PC-9 (cell line): ENCODE measurements around the gene NOTCH4. TPM values are rescaled to one million over a fixed set of nuclear protein-coding genes. Genes with fewer than 3 reads are reported as not detected.
"Not testable (repeated sequence)": the region's sequence is repeated elsewhere in the genome, so short reads cannot be mapped to it uniquely, and the experiment has no call there.

Source experiments
- BruUV-seq: library from RNA; stranded (reverse); fragments of 400-500 nt; replicated peaks from 2 replicates; lab custom pipeline; 2021; lab: Mats Ljungman, UMichigan
- CTCF ChIA-PET: fragments of 300-600 bp; sonication (Branson Sonifier 250); formaldehyde crosslinking; loops from one replicate; lab custom pipeline; 2022; ENCODE audit warnings: antibody characterized with exemption; lab: Charles Lee
- POLR2A ChIA-PET: fragments of 300-600 bp; sonication (Branson Sonifier 250); formaldehyde crosslinking; loops from one replicate; lab custom pipeline; 2022; ENCODE audit warnings: antibody characterized with exemption; ENCODE audit not compliant: unreplicated experiment; lab: Charles Lee
- DNase-seq, 2 experiments: peaks; one replicate each; pipeline versions ENCODE4 v3.0.0 to v3.0.0-alpha.2; 2015 to 2022; ENCODE audit warnings: mixed read lengths in 1 of 2
- H2AFZ ChIP-seq: fragments of 200-600 bp; sonication (generic); 2 replicates; pipeline ENCODE4 v1.8.1; 2017; ENCODE audit warnings: antibody characterized with exemption
- H3F3A ChIP-seq: fragments of 200-600 bp; sonication (generic); 2 replicates; pipeline ENCODE4 v1.8.1; 2017; ENCODE audit warnings: antibody characterized with exemption, mild to moderate bottlenecking, low read depth; ENCODE audit not compliant: insufficient read depth
- H3K27ac ChIP-seq: fragments of 200-600 bp; sonication (generic); 2 replicates; pipeline ENCODE4 v1.6.1; 2016; ENCODE audit warnings: mixed run types
- H3K27me3 ChIP-seq: fragments of 200-600 bp; sonication (generic); 2 replicates; pipeline ENCODE4 v1.6.1; 2016; ENCODE audit warnings: low read depth, mixed run types; ENCODE audit not compliant: insufficient read depth
- H3K36me3 ChIP-seq: fragments of 200-600 bp; sonication (generic); 2 replicates; pipeline ENCODE4 v1.6.1; 2016; ENCODE audit warnings: low read depth, mixed run types
- H3K4me1 ChIP-seq: fragments of 200-600 bp; sonication (generic); replicated peaks from 2 replicates; pipeline ENCODE4 v1.6.1; 2016; ENCODE audit warnings: mixed run types; ENCODE audit not compliant: insufficient read depth
- H3K4me2 ChIP-seq: fragments of 200-600 bp; sonication (generic); 2 replicates; pipeline ENCODE4 v1.6.1; 2017; ENCODE audit warnings: mixed run types
- H3K4me3 ChIP-seq: fragments of 200-600 bp; sonication (generic); 2 replicates; pipeline ENCODE4 v1.6.1; 2016; ENCODE audit warnings: mixed run types
- H3K79me2 ChIP-seq: fragments of 200-600 bp; sonication (generic); 2 replicates; pipeline ENCODE4 v1.6.1; 2017; ENCODE audit warnings: low read depth, mixed run types
- H3K9me2 ChIP-seq: fragments of 200-600 bp; sonication (generic); 2 replicates; pipeline ENCODE4 v1.8.1; 2017; ENCODE audit warnings: mild to moderate bottlenecking; ENCODE audit not compliant: insufficient read depth
- H3K9me3 ChIP-seq: fragments of 200-600 bp; sonication (generic); 2 replicates; pipeline ENCODE4 v1.8.1; 2016; ENCODE audit warnings: low read depth; ENCODE audit not compliant: insufficient read depth
- H4K20me1 ChIP-seq: fragments of 200-600 bp; sonication (generic); 2 replicates; pipeline ENCODE4 v1.8.1; 2017; ENCODE audit not compliant: insufficient read depth
- EZH2 ChIP-seq: fragments of 200-600 bp; sonication (generic); IDR thresholded peaks from 2 replicates; pipeline ENCODE4 v1.8.0; 2017; ENCODE audit warnings: antibody characterized with exemption, low read depth
- intact Hi-C: fragments of 100-400 bp; cut with micrococcal nuclease; formaldehyde crosslinking; loops from one replicate; pipeline ENCODE4 v1.10.0; 2022; ENCODE audit not compliant: unreplicated experiment
- total RNA-seq: library from RNA; stranded (reverse); gene quantifications from 2 replicates; pipeline ENCODE4 v1.2.3, GENCODE V29; 2021
- TF ChIP-seq, protein P1 (sequence below): fragments of 200-600 bp; sonication (generic); conservative IDR thresholded peaks from 2 replicates; pipeline ENCODE4 v1.6.1; 2017; ENCODE audit warnings: mixed run types, antibody characterized with exemption, mild to moderate bottlenecking, moderate library complexity

The NOTCH4 gene
- total RNA-seq, 1 experiment from 2014 or later = 1.5 TPM

DNA sequence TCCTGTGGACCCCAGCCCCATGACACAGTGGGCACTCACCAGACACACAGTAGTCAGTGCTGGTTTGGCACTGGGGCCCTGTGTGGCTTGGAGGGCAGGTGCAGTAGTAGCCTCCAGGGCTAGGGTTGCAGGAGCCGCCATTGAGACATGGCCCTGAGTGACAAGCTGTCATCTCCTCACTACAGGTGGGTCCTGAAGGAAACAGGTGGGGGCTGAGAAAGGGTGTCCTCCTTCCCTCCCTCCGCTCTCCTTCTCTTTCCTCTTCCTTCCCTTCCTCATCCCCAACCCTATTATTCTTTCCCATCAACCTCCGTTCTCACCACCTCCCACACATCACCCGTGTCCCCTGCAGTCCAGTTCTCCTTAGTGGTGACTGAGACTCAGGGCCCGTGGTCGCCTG is 10.2 kb downstream of the NOTCH4 start:
- Histone ChIP-seq H3K9me2 (no peaks in the 10 kb centered on the region), H3K4me2 (no peak overlapping the region), H4K20me1 (no peaks in the 10 kb centered on the region), H3K4me1 (no peaks in the 10 kb centered on the region), H3K9me3 (no peaks in the 10 kb centered on the region), H3K4me3 (no peak overlapping the region), H3K27me3 (peaks cover 52% of the 10 kb centered on the region), H3K79me2 (no peaks in the 10 kb centered on the region), H3K27ac (no peak overlapping the region), H3F3A (no peaks in the 10 kb centered on the region), H2AFZ (no peak overlapping the region), H3K36me3 (no peaks in the 10 kb centered on the region)
- no peak for TF ChIP-seq EZH2
- TF ChIP-seq, protein P1, sequence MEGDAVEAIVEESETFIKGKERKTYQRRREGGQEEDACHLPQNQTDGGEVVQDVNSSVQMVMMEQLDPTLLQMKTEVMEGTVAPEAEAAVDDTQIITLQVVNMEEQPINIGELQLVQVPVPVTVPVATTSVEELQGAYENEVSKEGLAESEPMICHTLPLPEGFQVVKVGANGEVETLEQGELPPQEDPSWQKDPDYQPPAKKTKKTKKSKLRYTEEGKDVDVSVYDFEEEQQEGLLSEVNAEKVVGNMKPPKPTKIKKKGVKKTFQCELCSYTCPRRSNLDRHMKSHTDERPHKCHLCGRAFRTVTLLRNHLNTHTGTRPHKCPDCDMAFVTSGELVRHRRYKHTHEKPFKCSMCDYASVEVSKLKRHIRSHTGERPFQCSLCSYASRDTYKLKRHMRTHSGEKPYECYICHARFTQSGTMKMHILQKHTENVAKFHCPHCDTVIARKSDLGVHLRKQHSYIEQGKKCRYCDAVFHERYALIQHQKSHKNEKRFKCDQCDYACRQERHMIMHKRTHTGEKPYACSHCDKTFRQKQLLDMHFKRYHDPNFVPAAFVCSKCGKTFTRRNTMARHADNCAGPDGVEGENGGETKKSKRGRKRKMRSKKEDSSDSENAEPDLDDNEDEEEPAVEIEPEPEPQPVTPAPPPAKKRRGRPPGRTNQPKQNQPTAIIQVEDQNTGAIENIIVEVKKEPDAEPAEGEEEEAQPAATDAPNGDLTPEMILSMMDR = no peak
- no TSS peak for BruUV-seq
- CTCF ChIA-PET = no interaction called here
- POLR2A ChIA-PET = no interaction called here
- intact Hi-C loops = no loop called here
- no peak for DNase-seq

DNA sequence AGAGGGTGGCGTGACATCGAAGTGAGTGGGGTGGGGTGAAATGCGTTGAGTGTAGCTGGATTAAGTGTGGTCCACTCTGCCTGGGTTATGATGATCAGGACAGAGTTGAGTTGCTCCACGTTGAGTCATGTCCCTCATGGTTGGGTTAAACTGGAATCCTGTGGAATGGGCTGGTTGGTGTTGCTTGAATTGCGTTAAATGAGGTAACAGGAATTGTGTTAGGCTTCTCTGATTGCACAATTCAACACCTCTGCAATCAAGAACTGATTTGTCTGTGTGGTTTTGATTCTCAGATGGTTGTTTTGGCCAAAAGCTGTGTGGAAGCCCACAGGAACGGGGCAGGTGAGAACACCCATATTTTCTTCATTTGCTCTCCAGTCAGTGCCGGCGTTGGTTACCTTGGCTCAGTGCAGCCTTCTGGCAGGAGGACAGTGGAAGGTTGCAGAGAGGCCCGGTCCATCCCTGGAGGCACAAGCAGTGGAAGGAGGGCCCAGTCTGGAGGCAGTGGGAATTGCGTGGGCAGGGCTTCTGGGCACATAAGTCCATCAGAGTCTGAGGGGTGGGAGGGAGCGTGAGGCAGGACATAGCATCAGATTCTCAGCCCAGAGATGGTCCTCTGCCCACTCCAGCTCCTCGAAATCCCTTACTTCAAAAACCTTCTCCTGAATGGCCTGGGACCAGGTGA is 11.6 kb downstream of the NOTCH4 start:
- no peak overlapping the region for H3K27ac ChIP-seq
- no peaks in the 10 kb centered on the region for H3K4me1 ChIP-seq
- no peaks in the 10 kb centered on the region for H3K36me3 ChIP-seq
- no peaks in the 10 kb centered on the region for H3K9me2 ChIP-seq
- H3K27me3 ChIP-seq = peaks cover 49% of the 10 kb centered on the region
- POLR2A ChIA-PET = no interaction called here
- H3K4me2 ChIP-seq = no peak overlapping the region
- no peaks in the 10 kb centered on the region for H3K9me3 ChIP-seq
- CTCF ChIA-PET = no interaction called here
- intact Hi-C loops = no loop called here
- H3F3A ChIP-seq = no peaks in the 10 kb centered on the region
- TF ChIP-seq, protein P1 = no peak
- no peak for TF ChIP-seq EZH2
- H4K20me1 ChIP-seq = no peaks in the 10 kb centered on the region
- no peak overlapping the region for H3K4me3 ChIP-seq
- no peak for DNase-seq
- H3K79me2 ChIP-seq = no peaks in the 10 kb centered on the region
- no TSS peak for BruUV-seq
- no peak overlapping the region for H2AFZ ChIP-seq

DNA sequence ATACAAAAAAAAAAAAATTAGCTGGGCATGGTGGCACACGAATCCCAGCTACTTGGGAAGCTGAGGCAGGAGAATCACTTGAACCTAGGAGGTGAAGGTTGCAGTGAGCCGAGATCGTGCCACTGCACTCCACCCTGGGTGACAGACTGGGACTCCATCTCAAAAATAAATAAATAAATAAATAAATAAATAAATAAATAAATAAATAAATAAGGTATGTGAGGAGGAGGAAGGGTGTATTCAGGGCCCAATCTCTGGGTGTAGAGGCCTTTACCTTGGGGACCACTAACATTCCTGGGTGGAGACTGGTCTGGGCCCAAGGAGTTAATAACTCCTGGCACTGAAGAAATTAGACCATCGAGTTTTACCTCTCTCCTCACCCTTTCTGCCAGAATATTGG is 12.4 kb downstream of the NOTCH4 start:
- H3K4me1 ChIP-seq, BruUV-seq, H2AFZ ChIP-seq, H3K79me2 ChIP-seq, H3K4me2 ChIP-seq, H3F3A ChIP-seq, H3K4me3 ChIP-seq, CTCF ChIA-PET, intact Hi-C loops, H3K9me3 ChIP-seq, H3K9me2 ChIP-seq, H4K20me1 ChIP-seq, DNase-seq, H3K27ac ChIP-seq, H3K36me3 ChIP-seq: not testable (repeated sequence)
- POLR2A ChIA-PET = interaction anchor here (0.7 kb wide), 1 partner anchor 190 kb away, joined by 4 read pairs; no protein-coding TSS in a partner anchor
- H3K27me3 ChIP-seq = peaks cover 41% of the 10 kb centered on the region

DNA sequence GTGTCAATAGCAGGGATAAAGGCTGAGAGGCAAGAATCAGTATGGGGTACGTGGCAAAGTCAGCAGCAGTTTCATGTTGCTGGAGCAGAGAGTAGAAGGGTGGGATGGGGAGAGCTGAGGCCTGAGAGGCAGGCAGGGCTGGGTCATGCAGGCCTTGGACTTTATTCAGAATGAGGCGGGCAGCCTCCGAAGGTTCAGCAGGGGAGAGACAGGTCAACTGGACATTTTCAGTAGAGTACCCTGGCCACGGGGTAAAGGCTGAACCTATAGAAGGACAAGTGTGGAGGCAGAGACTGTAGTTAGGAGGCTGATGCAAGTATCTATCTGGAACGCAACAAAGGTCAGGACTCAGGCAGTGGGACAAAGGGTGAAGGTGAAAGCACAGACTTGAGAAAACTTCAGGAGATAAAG is 13.7 kb downstream of the NOTCH4 start:
- Histone ChIP-seq H3K36me3 (no peaks in the 10 kb centered on the region), H3K79me2 (no peaks in the 10 kb centered on the region), H3K4me2 (no peak overlapping the region), H3K9me2 (no peaks in the 10 kb centered on the region), H3F3A (no peaks in the 10 kb centered on the region), H3K4me3 (no peak overlapping the region), H3K9me3 (no peaks in the 10 kb centered on the region), H2AFZ (no peak overlapping the region), H3K4me1 (no peaks in the 10 kb centered on the region), H3K27me3 (peaks cover 36% of the 10 kb centered on the region), H4K20me1 (no peaks in the 10 kb centered on the region), H3K27ac (no peak overlapping the region)
- CTCF ChIA-PET = no interaction called here
- POLR2A ChIA-PET = no interaction called here
- no peak for TF ChIP-seq EZH2
- TF ChIP-seq, protein P1 = no peak
- DNase-seq = no peak
- intact Hi-C loops = no loop called here
- BruUV-seq = no TSS peak
